Measurements from ENCODE around the gene MAK. TPM values are rescaled to one million over a fixed set of nuclear protein-coding genes. Genes with fewer than 3 reads are reported as not detected.

MAK gene
- total RNA-seq, 4 donors from 2014 or later, result 0.59 to 0.90 TPM; not detected in 2

DNA sequence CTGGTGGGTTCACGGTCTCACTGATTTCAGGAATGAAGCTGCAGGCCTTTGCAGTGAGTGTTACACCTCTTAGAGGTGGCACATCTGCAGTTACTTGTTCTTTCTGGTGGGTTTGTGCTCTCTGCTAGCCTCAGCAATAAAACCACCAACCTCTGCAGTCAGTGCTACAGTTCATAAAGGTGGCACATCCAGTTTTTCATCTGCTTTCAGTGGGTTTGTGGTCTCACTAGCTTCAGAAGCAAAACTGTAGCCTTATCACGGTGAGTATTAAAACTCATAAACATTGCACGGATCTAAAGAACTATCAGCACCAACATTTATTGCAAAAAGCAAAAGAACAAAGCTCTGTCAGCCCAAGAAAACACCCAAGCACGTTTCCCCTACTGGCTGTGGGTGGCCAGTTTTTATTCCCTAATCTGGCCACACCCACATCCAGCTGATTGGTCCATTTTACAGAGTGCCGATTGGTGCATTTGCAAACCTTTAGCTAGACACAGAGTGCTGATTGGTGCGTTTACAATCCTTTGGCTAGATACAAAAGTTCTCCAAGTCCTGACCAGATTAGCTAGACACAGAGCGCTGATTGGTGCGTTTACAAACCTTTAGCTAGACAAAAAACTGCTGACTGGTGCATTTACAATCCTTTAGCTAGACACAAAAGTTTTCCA is 118.9 kb downstream of the MAK start:
- H3K4me1 ChIP-seq, result peaks cover 0 to 31% (median 7%) of the 10 kb centered on the region in 4 donors
- peak overlapping the region in 3 of 4 donors; percentile 69 to 85 (median 80) for H3K27ac ChIP-seq
- no peaks in the 10 kb centered on the region for H3K27me3 ChIP-seq
- peak overlapping the region; percentile 39 to 63 (median 44) for H3K4me3 ChIP-seq
- TF ChIP-seq POLR2A (IDR thresholded peaks at IDR 0.05) (no peak), EP300 (IDR thresholded peaks at IDR 0.05) (no peak)
- TF ChIP-seq, protein P1, sequence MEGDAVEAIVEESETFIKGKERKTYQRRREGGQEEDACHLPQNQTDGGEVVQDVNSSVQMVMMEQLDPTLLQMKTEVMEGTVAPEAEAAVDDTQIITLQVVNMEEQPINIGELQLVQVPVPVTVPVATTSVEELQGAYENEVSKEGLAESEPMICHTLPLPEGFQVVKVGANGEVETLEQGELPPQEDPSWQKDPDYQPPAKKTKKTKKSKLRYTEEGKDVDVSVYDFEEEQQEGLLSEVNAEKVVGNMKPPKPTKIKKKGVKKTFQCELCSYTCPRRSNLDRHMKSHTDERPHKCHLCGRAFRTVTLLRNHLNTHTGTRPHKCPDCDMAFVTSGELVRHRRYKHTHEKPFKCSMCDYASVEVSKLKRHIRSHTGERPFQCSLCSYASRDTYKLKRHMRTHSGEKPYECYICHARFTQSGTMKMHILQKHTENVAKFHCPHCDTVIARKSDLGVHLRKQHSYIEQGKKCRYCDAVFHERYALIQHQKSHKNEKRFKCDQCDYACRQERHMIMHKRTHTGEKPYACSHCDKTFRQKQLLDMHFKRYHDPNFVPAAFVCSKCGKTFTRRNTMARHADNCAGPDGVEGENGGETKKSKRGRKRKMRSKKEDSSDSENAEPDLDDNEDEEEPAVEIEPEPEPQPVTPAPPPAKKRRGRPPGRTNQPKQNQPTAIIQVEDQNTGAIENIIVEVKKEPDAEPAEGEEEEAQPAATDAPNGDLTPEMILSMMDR (IDR thresholded peaks at IDR 0.05), result no peak
- no peaks in the 10 kb centered on the region for H3K36me3 ChIP-seq
- H3K9me3 ChIP-seq, result no peaks in the 10 kb centered on the region
- 85 to 87% methylated on average over 8 of the region's 8 CpGs for WGBS, 2 donors
- no peak for DNase-seq (ENCODE audit: low spot score in 2 of 2)

DNA sequence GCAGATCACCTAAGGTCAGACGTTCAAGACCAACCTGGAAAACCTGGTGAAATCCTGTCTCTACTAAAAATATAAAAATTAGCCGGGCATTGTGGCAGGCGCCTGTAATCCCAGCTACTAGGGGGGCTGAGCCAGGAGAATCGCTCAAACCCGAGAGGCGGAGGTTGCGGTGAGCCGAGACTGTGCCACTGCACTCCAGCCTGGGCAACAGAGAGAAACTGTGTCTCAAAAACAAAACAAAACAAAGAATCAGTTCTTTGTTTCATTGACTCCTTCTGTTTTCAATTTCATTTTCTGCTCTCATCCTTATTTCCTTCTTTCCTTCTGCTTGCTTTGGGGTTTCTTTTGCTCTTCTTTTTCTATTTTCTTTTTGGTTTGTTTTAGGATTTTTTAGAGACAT is 124.4 kb downstream of the MAK start:
- H3K4me1 ChIP-seq, result no peaks in the 10 kb centered on the region
- 65 to 70% methylated on average over 8 of the region's 8 CpGs for WGBS, 2 donors
- no peaks in the 10 kb centered on the region for H3K9me3 ChIP-seq
- no peak overlapping the region for H3K4me3 ChIP-seq
- DNase-seq (ENCODE audit: low spot score in 2 of 2), result no peak
- no peak overlapping the region for H3K27ac ChIP-seq
- peaks cover 0 to 11% (median 3%) of the 10 kb centered on the region in 3 donors for H3K36me3 ChIP-seq
- TF ChIP-seq, protein P1 (IDR thresholded peaks at IDR 0.05), result no peak
- TF ChIP-seq POLR2A (IDR thresholded peaks at IDR 0.05) (no peak), EP300 (IDR thresholded peaks at IDR 0.05) (no peak)
- no peaks in the 10 kb centered on the region for H3K27me3 ChIP-seq

Small RNAs within 50 kb of the gene (small RNA-seq; reads per million reads assigned to genes)
- not detected for gene RNA5SP203

Other genes starting within 250 kb of the MAK start
- gene C6orf52, start 143.9 kb downstream of the MAK start, total RNA-seq, result not detected
- gene PAK1IP1, start 143.6 kb downstream of the MAK start, total RNA-seq, result 10 to 100 TPM in 2 of 4 donors, 1 to 10 TPM in 2; 6.5 to 21.0 (median 10.3) TPM
- 100 to 1,000 TPM in 3 of 4 donors, 10 to 100 TPM in 1; 87.9 to 136 (median 116) TPM for gene TMEM14C, start 115.5 kb downstream of the MAK start, total RNA-seq
- gene TMEM14B, start 90.7 kb downstream of the MAK start, total RNA-seq, result 10 to 100 TPM; 50.0 to 76.3 (median 60.1) TPM
- gene GCM2, start 43.5 kb upstream of the MAK start, total RNA-seq, result not detected
- gene SYCP2L, start 48.5 kb upstream of the MAK start, total RNA-seq, result 1 to 10 TPM; 2.0 to 3.9 (median 3.5) TPM
- 1 to 10 TPM in 3 of 4 donors, under 1 TPM in 1; 0.60 to 2.2 (median 1.3) TPM for gene ELOVL2, start 205.8 kb upstream of the MAK start, total RNA-seq

All from tibial nerve (tissue), 4 donors.